HepG2 (cell line): ENCODE data around the gene ZBTB46. TPM values are rescaled to one million over a fixed set of nuclear protein-coding genes. Genes with fewer than 3 reads are reported as not detected.

Source experiments
- CEBPG ChIP-seq: IDR thresholded peaks from 2 replicates; pipeline ENCODE4 v1.6.1; 2016
- HNRNPLL ChIP-seq: fragments of 200-400 bp; formaldehyde crosslinking; IDR thresholded peaks from 2 replicates; pipeline ENCODE4 v1.6.1; 2017; ENCODE audit warnings: mild to moderate bottlenecking, low read depth, low read length; ENCODE audit not compliant: poor library complexity, severe bottlenecking
- KLF15 ChIP-seq: sonication (generic); formaldehyde crosslinking; IDR thresholded peaks from 2 replicates; pipeline ENCODE4 v1.8.1; 2023; ENCODE audit warnings: borderline replicate concordance, mild to moderate bottlenecking, inconsistent platforms, missing genetic modification reagents, mixed read lengths
- MXD4 ChIP-seq: IDR thresholded peaks from 2 replicates; pipeline ENCODE4 v1.6.1; 2016; ENCODE audit warnings: mild to moderate bottlenecking, missing biosample characterization, missing genetic modification reagents
- SNAPC2 ChIP-seq: sonication (generic); formaldehyde crosslinking; IDR thresholded peaks from 2 replicates; pipeline ENCODE4 v1.8.1; 2022; ENCODE audit warnings: mild to moderate bottlenecking, missing genetic modification reagents
- ZMYM2 ChIP-seq: sonication (generic); formaldehyde crosslinking; IDR thresholded peaks from 2 replicates; pipeline ENCODE4 v1.8.0; 2022; ENCODE audit warnings: mild to moderate bottlenecking, missing genetic modification reagents
- ZNF441 ChIP-seq: sonication (generic); formaldehyde crosslinking; IDR thresholded peaks from 2 replicates; pipeline ENCODE4 v1.7.0; 2021; ENCODE audit warnings: missing genetic modification reagents, borderline replicate concordance
- ZNF510 ChIP-seq: sonication (generic); formaldehyde crosslinking; IDR thresholded peaks from 2 replicates; pipeline ENCODE4 v1.4.0; 2020; ENCODE audit warnings: low read depth, mild to moderate bottlenecking, missing genetic modification reagents
- polyA plus RNA-seq, 8 experiments: library from polyadenylated mRNA; depleted of rRNA in 3 of 8; stranded (reverse) in 7 of 8; unstranded in 1 of 8; fragments of >200 nt; fragmentation: Illumina TruSeq in 4 of 8; extraction: Trizol in 4 of 8; gene quantifications; 2 replicates each; pipeline versions ENCODE4 v1.2.1 to v1.2.3, GENCODE V29; 2011 to 2016; ENCODE audit warnings: low read depth in 4 of 8, missing spikeins in 1 of 8, mixed read lengths in 1 of 8; ENCODE audit not compliant: insufficient read depth in 1 of 8
- total RNA-seq, 5 experiments: library from RNA; depleted of rRNA; stranded (reverse); fragments of >200 nt; fragmentation: Illumina TruSeq; extraction: Trizol; gene quantifications; 2 replicates each; pipeline ENCODE4 v1.2.3, GENCODE V29; 2016; ENCODE audit warnings: low read depth in 1 of 5
- TF ChIP-seq, protein P1 (sequence below): sonication (generic); formaldehyde crosslinking; IDR thresholded peaks from one replicate; pipeline ENCODE4 v1.5.1; 2020; ENCODE audit warnings: mild to moderate bottlenecking, missing genetic modification reagents; ENCODE audit errors: not compliant biosample characterization
- TF ChIP-seq, protein P2 (sequence below): sonication (generic); formaldehyde crosslinking; IDR thresholded peaks from 2 replicates; pipeline ENCODE4 v1.4.0; 2020; ENCODE audit warnings: missing genetic modification reagents
- TF ChIP-seq, protein P3 (sequence below): sonication (generic); formaldehyde crosslinking; IDR thresholded peaks from 2 replicates; pipeline ENCODE4 v1.4.0; 2020; ENCODE audit warnings: mild to moderate bottlenecking, missing genetic modification reagents
- TF ChIP-seq, protein P4 (sequence below): sonication (generic); formaldehyde crosslinking; IDR thresholded peaks from 2 replicates; pipeline ENCODE4 v1.4.0; 2020; ENCODE audit warnings: mild to moderate bottlenecking, missing genetic modification reagents
- TF ChIP-seq, protein P5 (sequence below): fragments of 450-650 bp; IDR thresholded peaks from 2 replicates; pipeline ENCODE4 v1.6.1; 2017; ENCODE audit warnings: mild to moderate bottlenecking

Gene ZBTB46
- total and polyA plus RNA-seq, 2 of the 13 experiments (the other 11 are each of a cell fraction or from before 2014, with no cell fraction given): 1.6 to 13.5 TPM

DNA sequence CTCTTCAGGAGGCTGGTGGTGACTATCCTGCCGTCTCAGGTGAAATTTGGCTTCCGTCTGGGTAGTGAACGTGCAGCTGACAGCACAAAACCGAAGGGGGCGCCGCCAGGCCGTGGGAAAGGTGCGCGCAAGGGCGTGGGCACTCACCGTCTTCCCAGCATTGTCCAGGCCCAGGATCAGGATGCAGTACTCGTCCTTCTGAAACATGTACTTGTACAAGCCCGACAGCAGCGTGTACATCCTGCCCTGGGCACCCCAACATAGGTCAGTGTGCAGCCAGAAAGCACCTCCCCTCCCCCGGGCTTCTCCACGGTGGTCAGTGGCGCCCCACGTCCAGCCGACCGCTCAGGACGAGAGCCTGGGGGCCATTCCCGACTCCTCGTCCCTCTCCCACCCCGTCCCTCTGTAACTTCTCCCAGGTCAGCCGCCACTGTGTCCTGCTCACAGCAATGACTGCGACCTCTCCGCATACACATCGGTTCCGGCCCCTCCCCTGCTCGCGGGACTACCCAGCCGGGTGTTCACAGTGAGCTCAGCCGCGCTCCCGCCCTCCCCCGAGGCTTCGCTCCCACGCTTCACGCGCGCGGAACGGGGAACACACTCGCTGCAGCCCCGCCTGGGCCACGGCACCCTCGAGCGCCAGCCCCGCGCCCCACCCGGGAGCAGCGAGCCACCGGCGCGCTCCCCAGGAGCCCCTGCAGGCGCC lies 124.1 kb downstream of the ZBTB46 start (continued):
- TF ChIP-seq HNRNPLL (peak; percentile 40), ZMYM2 (CRISPR knock-in tag) (no peak), MXD4 (CRISPR knock-in tag) (peak; percentile 71), SNAPC2 (CRISPR knock-in tag) (no peak), ZNF441 (CRISPR knock-in tag) (no peak), KLF15 (CRISPR knock-in tag) (no peak), ZNF510 (peak; percentile 68; the same call in 1 of the 2 replicates), CEBPG (CRISPR knock-in tag) (peak; percentile 11; the same call in 1 of the 2 replicates)
- TF ChIP-seq, protein P1, sequence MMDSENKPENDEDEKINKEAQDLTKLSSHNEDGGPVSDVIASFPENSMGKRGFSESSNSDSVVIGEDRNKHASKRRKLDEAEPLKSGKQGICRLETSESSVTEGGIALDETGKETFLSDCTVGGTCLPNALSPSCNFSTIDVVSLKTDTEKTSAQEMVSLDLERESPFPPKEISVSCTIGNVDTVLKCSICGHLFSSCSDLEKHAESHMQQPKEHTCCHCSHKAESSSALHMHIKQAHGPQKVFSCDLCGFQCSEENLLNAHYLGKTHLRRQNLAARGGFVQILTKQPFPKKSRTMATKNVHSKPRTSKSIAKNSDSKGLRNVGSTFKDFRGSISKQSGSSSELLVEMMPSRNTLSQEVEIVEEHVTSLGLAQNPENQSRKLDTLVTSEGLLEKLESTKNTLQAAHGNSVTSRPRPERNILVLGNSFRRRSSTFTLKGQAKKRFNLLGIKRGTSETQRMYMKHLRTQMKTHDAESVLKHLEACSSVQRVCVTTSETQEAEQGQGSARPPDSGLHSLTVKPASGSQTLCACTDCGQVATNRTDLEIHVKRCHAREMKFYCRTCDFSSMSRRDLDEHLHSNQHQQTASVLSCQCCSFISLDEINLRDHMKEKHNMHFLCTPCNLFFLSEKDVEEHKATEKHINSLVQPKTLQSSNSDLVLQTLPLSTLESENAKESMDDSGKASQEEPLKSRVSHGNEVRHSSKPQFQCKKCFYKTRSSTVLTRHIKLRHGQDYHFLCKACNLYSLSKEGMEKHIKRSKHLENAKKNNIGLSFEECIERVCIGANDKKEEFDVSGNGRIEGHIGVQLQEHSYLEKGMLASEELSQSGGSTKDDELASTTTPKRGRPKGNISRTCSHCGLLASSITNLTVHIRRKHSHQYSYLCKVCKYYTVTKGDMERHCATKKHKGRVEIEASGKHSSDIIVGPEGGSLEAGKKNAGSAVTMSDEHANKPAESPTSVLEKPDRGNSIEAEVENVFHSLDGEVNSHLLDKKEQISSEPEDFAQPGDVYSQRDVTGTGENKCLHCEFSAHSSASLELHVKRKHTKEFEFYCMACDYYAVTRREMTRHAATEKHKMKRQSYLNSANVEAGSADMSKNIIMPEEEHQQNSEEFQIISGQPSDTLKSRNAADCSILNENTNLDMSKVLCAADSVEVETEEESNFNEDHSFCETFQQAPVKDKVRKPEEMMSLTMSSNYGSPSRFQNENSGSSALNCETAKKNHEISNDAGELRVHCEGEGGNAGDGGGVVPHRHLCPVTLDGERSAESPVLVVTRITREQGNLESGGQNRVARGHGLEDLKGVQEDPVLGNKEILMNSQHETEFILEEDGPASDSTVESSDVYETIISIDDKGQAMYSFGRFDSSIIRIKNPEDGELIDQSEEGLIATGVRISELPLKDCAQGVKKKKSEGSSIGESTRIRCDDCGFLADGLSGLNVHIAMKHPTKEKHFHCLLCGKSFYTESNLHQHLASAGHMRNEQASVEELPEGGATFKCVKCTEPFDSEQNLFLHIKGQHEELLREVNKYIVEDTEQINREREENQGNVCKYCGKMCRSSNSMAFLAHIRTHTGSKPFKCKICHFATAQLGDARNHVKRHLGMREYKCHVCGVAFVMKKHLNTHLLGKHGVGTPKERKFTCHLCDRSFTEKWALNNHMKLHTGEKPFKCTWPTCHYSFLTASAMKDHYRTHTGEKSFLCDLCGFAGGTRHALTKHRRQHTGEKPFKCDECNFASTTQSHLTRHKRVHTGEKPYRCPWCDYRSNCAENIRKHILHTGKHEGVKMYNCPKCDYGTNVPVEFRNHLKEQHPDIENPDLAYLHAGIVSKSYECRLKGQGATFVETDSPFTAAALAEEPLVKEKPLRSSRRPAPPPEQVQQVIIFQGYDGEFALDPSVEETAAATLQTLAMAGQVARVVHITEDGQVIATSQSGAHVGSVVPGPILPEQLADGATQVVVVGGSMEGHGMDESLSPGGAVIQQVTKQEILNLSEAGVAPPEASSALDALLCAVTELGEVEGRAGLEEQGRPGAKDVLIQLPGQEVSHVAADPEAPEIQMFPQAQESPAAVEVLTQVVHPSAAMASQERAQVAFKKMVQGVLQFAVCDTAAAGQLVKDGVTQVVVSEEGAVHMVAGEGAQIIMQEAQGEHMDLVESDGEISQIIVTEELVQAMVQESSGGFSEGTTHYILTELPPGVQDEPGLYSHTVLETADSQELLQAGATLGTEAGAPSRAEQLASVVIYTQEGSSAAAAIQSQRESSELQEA (CRISPR knock-in tag): no peak
- TF ChIP-seq, protein P2, sequence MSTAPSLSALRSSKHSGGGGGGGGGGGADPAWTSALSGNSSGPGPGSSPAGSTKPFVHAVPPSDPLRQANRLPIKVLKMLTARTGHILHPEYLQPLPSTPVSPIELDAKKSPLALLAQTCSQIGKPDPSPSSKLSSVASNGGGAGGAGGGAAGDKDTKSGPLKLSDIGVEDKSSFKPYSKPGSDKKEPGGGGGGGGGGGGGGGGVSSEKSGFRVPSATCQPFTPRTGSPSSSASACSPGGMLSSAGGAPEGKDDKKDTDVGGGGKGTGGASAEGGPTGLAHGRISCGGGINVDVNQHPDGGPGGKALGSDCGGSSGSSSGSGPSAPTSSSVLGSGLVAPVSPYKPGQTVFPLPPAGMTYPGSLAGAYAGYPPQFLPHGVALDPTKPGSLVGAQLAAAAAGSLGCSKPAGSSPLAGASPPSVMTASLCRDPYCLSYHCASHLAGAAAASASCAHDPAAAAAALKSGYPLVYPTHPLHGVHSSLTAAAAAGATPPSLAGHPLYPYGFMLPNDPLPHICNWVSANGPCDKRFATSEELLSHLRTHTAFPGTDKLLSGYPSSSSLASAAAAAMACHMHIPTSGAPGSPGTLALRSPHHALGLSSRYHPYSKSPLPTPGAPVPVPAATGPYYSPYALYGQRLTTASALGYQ (CRISPR knock-in tag): no peak
- TF ChIP-seq, protein P3, sequence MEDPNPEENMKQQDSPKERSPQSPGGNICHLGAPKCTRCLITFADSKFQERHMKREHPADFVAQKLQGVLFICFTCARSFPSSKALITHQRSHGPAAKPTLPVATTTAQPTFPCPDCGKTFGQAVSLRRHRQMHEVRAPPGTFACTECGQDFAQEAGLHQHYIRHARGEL (CRISPR knock-in tag): 0 out of 2 replicates have a peak, but pooled peaks have one; percentile 12
- TF ChIP-seq, protein P4, sequence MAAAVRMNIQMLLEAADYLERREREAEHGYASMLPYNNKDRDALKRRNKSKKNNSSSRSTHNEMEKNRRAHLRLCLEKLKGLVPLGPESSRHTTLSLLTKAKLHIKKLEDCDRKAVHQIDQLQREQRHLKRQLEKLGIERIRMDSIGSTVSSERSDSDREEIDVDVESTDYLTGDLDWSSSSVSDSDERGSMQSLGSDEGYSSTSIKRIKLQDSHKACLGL (CRISPR knock-in tag): no peak; the same call in 1 of the 2 replicates
- TF ChIP-seq, protein P5, sequence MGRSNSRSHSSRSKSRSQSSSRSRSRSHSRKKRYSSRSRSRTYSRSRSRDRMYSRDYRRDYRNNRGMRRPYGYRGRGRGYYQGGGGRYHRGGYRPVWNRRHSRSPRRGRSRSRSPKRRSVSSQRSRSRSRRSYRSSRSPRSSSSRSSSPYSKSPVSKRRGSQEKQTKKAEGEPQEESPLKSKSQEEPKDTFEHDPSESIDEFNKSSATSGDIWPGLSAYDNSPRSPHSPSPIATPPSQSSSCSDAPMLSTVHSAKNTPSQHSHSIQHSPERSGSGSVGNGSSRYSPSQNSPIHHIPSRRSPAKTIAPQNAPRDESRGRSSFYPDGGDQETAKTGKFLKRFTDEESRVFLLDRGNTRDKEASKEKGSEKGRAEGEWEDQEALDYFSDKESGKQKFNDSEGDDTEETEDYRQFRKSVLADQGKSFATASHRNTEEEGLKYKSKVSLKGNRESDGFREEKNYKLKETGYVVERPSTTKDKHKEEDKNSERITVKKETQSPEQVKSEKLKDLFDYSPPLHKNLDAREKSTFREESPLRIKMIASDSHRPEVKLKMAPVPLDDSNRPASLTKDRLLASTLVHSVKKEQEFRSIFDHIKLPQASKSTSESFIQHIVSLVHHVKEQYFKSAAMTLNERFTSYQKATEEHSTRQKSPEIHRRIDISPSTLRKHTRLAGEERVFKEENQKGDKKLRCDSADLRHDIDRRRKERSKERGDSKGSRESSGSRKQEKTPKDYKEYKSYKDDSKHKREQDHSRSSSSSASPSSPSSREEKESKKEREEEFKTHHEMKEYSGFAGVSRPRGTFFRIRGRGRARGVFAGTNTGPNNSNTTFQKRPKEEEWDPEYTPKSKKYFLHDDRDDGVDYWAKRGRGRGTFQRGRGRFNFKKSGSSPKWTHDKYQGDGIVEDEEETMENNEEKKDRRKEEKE: no peak
